ENCODE results near the gene LIF. TPM values are rescaled to one million over a fixed set of nuclear protein-coding genes. Genes with fewer than 3 reads are reported as not detected.

LIF gene
- total RNA-seq, 1 donor from 2014 or later, result 2.3 TPM

- H3K4me3 Mint-ChIP-seq (ENCODE audit: low read depth), result no peak overlapping the region
- H3K9me3 Mint-ChIP-seq (ENCODE audit: low read depth), result no peaks in the 10 kb centered on the region
- no peaks in the 10 kb centered on the region for H3K36me3 Mint-ChIP-seq (ENCODE audit: insufficient read depth)
- H3K27me3 Mint-ChIP-seq, result peaks cover 20% of the 10 kb centered on the region
- H3K27ac Mint-ChIP-seq, result no peak overlapping the region
- peaks cover 21% of the 10 kb centered on the region for H3K4me1 Mint-ChIP-seq (ENCODE audit: low read depth)
- TF ChIP-seq, protein P1, sequence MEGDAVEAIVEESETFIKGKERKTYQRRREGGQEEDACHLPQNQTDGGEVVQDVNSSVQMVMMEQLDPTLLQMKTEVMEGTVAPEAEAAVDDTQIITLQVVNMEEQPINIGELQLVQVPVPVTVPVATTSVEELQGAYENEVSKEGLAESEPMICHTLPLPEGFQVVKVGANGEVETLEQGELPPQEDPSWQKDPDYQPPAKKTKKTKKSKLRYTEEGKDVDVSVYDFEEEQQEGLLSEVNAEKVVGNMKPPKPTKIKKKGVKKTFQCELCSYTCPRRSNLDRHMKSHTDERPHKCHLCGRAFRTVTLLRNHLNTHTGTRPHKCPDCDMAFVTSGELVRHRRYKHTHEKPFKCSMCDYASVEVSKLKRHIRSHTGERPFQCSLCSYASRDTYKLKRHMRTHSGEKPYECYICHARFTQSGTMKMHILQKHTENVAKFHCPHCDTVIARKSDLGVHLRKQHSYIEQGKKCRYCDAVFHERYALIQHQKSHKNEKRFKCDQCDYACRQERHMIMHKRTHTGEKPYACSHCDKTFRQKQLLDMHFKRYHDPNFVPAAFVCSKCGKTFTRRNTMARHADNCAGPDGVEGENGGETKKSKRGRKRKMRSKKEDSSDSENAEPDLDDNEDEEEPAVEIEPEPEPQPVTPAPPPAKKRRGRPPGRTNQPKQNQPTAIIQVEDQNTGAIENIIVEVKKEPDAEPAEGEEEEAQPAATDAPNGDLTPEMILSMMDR (IDR thresholded peaks at IDR 0.05; ENCODE audit: unreplicated experiment), result no peak
- DNase-seq (ENCODE audit: low spot score, unreplicated experiment), result no peak
These were observed 3.5 kb upstream of the LIF start for GRCh38 chr22:30250039-30250565.

DNA sequence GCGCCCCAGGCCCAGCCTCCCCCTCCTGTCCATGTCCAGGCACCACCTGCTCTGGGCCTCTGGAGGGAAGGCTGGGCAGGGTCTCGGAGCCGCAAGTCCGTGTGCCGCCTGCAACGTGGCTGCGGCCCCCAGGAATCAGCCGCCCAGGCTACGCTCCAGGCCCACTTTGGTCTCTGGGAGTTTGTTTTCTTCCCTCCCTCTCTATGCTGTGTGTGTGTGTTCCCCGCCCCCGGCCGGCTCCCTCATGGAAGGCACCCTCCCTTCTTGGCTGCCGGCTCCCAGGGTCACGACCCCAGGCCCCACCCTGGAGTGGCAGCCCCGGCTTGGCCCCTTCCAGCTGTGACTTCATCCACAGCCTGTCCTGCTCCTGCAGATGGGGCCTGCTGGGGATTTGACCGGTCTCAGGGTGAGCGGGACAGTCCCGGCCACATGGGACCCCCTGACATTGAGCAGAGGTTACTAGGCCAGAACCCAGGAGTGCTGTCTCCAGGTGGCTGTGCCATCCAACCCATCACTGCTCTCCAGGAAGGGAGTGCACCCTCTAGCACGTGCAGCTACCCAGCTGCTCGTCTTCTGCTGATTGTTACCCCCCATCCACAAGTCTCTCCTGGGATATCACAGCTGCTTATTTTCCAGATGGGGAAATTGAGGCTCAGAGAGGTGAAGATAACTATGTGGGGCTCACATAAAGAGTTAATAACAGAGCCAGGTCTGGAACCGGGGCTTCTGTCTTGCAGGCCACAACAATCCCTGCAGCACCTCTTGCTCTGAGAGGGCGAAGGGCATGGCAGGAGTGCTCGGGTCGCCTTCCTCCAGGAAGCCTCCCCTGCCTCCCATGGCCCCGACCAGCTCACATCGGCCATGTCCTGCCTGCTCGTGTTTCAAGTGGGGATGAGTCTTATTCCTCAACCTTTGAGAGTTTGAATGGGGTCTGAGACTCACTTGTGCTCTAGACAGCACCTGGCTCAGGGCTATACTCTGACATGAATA lies 2.8 kb upstream of the LIF start:
- no peak overlapping the region for H3K4me3 Mint-ChIP-seq (ENCODE audit: low read depth)
- H3K36me3 Mint-ChIP-seq (ENCODE audit: insufficient read depth), result no peaks in the 10 kb centered on the region
- peaks cover 21% of the 10 kb centered on the region for H3K4me1 Mint-ChIP-seq (ENCODE audit: low read depth)
- H3K27me3 Mint-ChIP-seq, result peaks cover 25% of the 10 kb centered on the region
- no peak for DNase-seq (ENCODE audit: low spot score, unreplicated experiment)
- H3K27ac Mint-ChIP-seq, result peak overlapping the region; percentile 49
- TF ChIP-seq, protein P1 (IDR thresholded peaks at IDR 0.05; ENCODE audit: unreplicated experiment), result no peak
- H3K9me3 Mint-ChIP-seq (ENCODE audit: low read depth), result no peaks in the 10 kb centered on the region

DNA sequence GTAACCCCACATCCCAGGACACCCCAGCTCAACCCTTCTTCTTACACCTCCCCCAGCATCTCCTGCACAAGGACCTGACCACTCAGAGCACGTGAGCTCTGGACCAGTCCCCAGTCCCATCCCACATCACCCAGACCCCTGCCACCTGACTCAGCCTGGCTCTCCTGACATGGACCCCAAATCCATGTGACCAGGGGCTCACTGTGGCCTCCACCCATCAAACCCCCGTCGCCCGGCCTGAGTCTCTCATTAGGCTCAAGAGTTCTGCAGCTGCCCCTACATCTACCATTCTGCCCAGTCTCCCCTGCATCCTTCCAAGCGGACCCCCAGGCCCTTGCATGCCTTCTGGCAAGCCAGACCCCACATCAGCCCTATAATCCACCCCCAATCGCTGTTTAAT lies 1.9 kb upstream of the LIF start:
- TF ChIP-seq, protein P1 (IDR thresholded peaks at IDR 0.05; ENCODE audit: unreplicated experiment), result no peak
- Mint-ChIP-seq H3K4me3 (ENCODE audit: low read depth) (peak overlapping the region; percentile 48), H3K27me3 (peaks cover 28% of the 10 kb centered on the region), H3K9me3 (ENCODE audit: low read depth) (no peaks in the 10 kb centered on the region), H3K4me1 (ENCODE audit: low read depth) (peaks cover 21% of the 10 kb centered on the region), H3K27ac (peak overlapping the region; percentile 73), H3K36me3 (ENCODE audit: insufficient read depth) (no peaks in the 10 kb centered on the region)
- no peak for DNase-seq (ENCODE audit: low spot score, unreplicated experiment)

GRCh38 chr22:30247974-30248373 lies 1.4 kb upstream of the LIF start:
- Mint-ChIP-seq H3K9me3 (ENCODE audit: low read depth) (no peaks in the 10 kb centered on the region), H3K27ac (no peak overlapping the region), H3K27me3 (peaks cover 27% of the 10 kb centered on the region), H3K4me1 (ENCODE audit: low read depth) (peaks cover 21% of the 10 kb centered on the region), H3K36me3 (ENCODE audit: insufficient read depth) (no peaks in the 10 kb centered on the region), H3K4me3 (ENCODE audit: low read depth) (peak overlapping the region; percentile 48)
- no peak for DNase-seq (ENCODE audit: low spot score, unreplicated experiment)
- TF ChIP-seq, protein P1 (IDR thresholded peaks at IDR 0.05; ENCODE audit: unreplicated experiment), result no peak

GRCh38 chr22:30247561-30247960 lies 1.0 kb upstream of the LIF start:
- Mint-ChIP-seq H3K4me1 (ENCODE audit: low read depth) (peaks cover 21% of the 10 kb centered on the region), H3K27me3 (peaks cover 23% of the 10 kb centered on the region), H3K9me3 (ENCODE audit: low read depth) (no peaks in the 10 kb centered on the region), H3K4me3 (ENCODE audit: low read depth) (peak overlapping the region; percentile 69), H3K27ac (no peak overlapping the region), H3K36me3 (ENCODE audit: insufficient read depth) (no peaks in the 10 kb centered on the region)
- TF ChIP-seq, protein P1 (IDR thresholded peaks at IDR 0.05; ENCODE audit: unreplicated experiment), result no peak
- DNase-seq (ENCODE audit: low spot score, unreplicated experiment), result no peak

All from progenitor cell of endocrine pancreas (in vitro differentiated cells).